Loucy (cell line): ENCODE results near the gene STAT4.

ENCODE experiments used
- H2AFZ ChIP-seq: fragments of 200-600 bp; sonication (generic); 2 replicates; pipeline ENCODE4 v1.6.0; 2016; ENCODE audit warnings: antibody characterized with exemption, mild to moderate bottlenecking, low read length, moderate library complexity
- H3F3A ChIP-seq: fragments of 200-600 bp; 2 replicates; pipeline ENCODE4 v1.6.0; 2016; ENCODE audit warnings: antibody characterized with exemption, low read depth, mild to moderate bottlenecking
- H3K27me3 ChIP-seq: fragments of 200-600 bp; sonication (generic); 2 replicates; pipeline ENCODE4 v1.6.1; 2014; ENCODE audit warnings: low read length, mild to moderate bottlenecking; ENCODE audit not compliant: insufficient read depth, poor library complexity, severe bottlenecking
- H3K36me3 ChIP-seq: fragments of 200-600 bp; sonication (generic); 2 replicates; pipeline ENCODE4 v1.6.1; 2016; ENCODE audit warnings: low read length; ENCODE audit not compliant: insufficient read depth
- H3K4me1 ChIP-seq: fragments of 200-600 bp; sonication (generic); 2 replicates; pipeline ENCODE4 v1.5.1; 2014; ENCODE audit warnings: low read length, mild to moderate bottlenecking; ENCODE audit not compliant: insufficient read depth, poor library complexity, severe bottlenecking
- H3K4me2 ChIP-seq: fragments of 200-600 bp; sonication (generic); 2 replicates; pipeline ENCODE4 v1.6.0; 2014; ENCODE audit warnings: antibody characterized with exemption, low read length, low read depth, mild to moderate bottlenecking; ENCODE audit not compliant: poor library complexity, severe bottlenecking
- H3K4me3 ChIP-seq: fragments of 200-600 bp; sonication (generic); 2 replicates; pipeline ENCODE4 v1.5.1; 2014; ENCODE audit warnings: low read length, mild to moderate bottlenecking, mixed read lengths; ENCODE audit not compliant: poor library complexity, severe bottlenecking
- H3K79me2 ChIP-seq: fragments of 200-600 bp; sonication (generic); 2 replicates; pipeline ENCODE4 v1.6.1; 2014; ENCODE audit warnings: low read length; ENCODE audit not compliant: insufficient read depth
- H3K9ac ChIP-seq: fragments of 200-600 bp; sonication (generic); 2 replicates; pipeline ENCODE4 v1.6.0; 2014; ENCODE audit warnings: mild to moderate bottlenecking, low read depth, low read length, moderate library complexity; ENCODE audit not compliant: poor library complexity, severe bottlenecking
- H3K9me2 ChIP-seq: fragments of 200-600 bp; sonication (generic); replicated peaks from 2 replicates; pipeline ENCODE4 v1.6.1; 2016; ENCODE audit warnings: low read depth, low read length, mixed read lengths
- H3K9me3 ChIP-seq: fragments of 200-600 bp; sonication (generic); 2 replicates; pipeline ENCODE4 v1.6.1; 2014; ENCODE audit warnings: mild to moderate bottlenecking, antibody characterized with exemption, low read length, low read depth; ENCODE audit not compliant: insufficient read depth
- H4K20me1 ChIP-seq: fragments of 200-600 bp; sonication (generic); 2 replicates; pipeline ENCODE4 v1.6.0; 2014; ENCODE audit warnings: antibody characterized with exemption, low read length, mild to moderate bottlenecking; ENCODE audit not compliant: insufficient read depth, poor library complexity, severe bottlenecking
- EZH2phosphoT487 ChIP-seq: fragments of 200-600 bp; IDR thresholded peaks from 2 replicates; pipeline ENCODE4 v1.6.1; 2018; ENCODE audit warnings: antibody characterized with exemption, mild to moderate bottlenecking, moderate library complexity, borderline replicate concordance
- TF ChIP-seq, protein P1 (sequence below): fragments of 200-600 bp; sonication (generic); conservative IDR thresholded peaks from 2 replicates; pipeline ENCODE4 v1.5.1; 2014; ENCODE audit warnings: mild to moderate bottlenecking, antibody characterized with exemption, low read length

STAT4 gene

DNA sequence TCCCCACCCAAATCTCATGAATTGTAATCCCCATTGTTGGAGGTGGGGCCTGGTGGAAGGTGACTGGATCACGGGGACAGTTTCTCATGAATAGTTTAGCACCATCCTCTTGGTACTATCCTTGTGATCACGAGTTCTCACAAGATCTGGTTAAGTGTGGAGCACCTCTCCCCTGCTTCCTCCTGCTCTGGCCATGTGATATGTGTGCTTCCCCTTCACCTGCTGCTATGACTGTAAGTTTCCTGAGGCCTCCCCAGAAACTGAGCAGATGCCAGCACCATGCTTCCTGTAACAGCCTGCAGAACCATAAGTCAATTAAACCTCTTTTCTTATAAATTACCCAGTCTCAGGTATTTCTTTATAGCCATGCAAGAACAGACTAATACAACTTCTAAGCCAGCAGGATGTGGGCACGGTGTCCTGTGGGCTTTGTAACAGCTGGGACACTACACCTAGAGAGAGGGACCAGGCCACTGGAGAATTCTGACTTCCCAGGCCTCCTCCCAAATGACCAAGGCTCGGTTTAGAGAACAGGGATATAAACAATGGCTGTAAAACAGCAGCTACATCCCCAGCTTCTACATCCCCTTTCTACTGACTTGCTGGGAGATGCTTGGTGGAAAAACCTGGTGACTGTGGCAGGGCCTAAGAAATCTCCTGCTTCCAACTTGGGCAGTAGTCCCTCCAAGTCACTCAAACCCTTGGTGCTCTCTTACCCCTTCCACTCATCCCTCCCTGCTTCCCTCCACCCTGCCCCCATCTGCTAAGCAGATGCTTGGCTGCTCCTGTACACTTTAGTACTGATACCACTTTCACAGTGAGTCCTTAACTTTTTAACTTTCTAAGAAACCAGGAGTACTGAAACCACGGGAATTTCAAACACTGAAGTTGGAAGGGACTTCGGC lies 147.1 kb downstream of the STAT4 start:
- H3K27me3 ChIP-seq: no peaks in the 10 kb centered on the region
- no peak overlapping the region for H3K4me2 ChIP-seq
- no peaks in the 10 kb centered on the region; the same call in 1 of the 2 replicates for H3K79me2 ChIP-seq
- 0 out of 2 replicates have a peak, but pooled peaks cover under 1% of the 10 kb centered on the region for H3F3A ChIP-seq
- H2AFZ ChIP-seq: no peak overlapping the region
- H3K9me2 ChIP-seq: no peaks in the 10 kb centered on the region
- no peak overlapping the region for H3K9ac ChIP-seq
- peaks cover 3% of the 10 kb centered on the region for H4K20me1 ChIP-seq
- H3K9me3 ChIP-seq: peaks cover 10% of the 10 kb centered on the region; the same call in 1 of the 2 replicates
- H3K4me1 ChIP-seq: peaks cover 9% of the 10 kb centered on the region
- H3K36me3 ChIP-seq: peaks cover 88% of the 10 kb centered on the region
- no peak overlapping the region for H3K4me3 ChIP-seq
- TF ChIP-seq, protein P1, sequence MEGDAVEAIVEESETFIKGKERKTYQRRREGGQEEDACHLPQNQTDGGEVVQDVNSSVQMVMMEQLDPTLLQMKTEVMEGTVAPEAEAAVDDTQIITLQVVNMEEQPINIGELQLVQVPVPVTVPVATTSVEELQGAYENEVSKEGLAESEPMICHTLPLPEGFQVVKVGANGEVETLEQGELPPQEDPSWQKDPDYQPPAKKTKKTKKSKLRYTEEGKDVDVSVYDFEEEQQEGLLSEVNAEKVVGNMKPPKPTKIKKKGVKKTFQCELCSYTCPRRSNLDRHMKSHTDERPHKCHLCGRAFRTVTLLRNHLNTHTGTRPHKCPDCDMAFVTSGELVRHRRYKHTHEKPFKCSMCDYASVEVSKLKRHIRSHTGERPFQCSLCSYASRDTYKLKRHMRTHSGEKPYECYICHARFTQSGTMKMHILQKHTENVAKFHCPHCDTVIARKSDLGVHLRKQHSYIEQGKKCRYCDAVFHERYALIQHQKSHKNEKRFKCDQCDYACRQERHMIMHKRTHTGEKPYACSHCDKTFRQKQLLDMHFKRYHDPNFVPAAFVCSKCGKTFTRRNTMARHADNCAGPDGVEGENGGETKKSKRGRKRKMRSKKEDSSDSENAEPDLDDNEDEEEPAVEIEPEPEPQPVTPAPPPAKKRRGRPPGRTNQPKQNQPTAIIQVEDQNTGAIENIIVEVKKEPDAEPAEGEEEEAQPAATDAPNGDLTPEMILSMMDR: no peak
- no peak for TF ChIP-seq EZH2phosphoT487

DNA sequence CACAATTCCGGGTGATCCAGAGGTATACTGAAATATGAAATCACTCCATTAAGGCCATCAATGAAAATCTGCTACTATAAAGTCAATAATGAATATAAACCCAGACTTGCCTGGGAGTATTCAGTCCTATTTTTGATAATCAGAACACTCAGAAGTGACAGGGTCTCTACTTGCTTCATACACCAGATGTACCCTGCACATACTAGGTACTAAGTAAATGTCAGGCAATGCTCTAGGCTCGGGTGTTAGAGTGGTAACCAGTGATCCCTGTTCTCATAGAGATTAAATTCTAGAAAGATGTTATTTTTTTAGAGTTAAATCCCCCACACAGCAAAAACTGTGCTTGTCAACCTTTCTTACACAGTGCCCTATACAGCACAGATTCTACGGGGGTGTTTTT lies 149.2 kb downstream of the STAT4 start:
- no peak for TF ChIP-seq EZH2phosphoT487
- TF ChIP-seq, protein P1: no peak
- Histone ChIP-seq H3K27me3 (no peaks in the 10 kb centered on the region), H3F3A (no peaks in the 10 kb centered on the region), H3K9me2 (no peaks in the 10 kb centered on the region), H3K4me3 (no peak overlapping the region), H3K9me3 (peaks cover 10% of the 10 kb centered on the region; the same call in 1 of the 2 replicates), H3K4me2 (no peak overlapping the region), H2AFZ (no peak overlapping the region), H4K20me1 (no peaks in the 10 kb centered on the region), H3K9ac (no peak overlapping the region), H3K4me1 (no peaks in the 10 kb centered on the region), H3K79me2 (no peaks in the 10 kb centered on the region), H3K36me3 (peaks cover 91% of the 10 kb centered on the region)

DNA sequence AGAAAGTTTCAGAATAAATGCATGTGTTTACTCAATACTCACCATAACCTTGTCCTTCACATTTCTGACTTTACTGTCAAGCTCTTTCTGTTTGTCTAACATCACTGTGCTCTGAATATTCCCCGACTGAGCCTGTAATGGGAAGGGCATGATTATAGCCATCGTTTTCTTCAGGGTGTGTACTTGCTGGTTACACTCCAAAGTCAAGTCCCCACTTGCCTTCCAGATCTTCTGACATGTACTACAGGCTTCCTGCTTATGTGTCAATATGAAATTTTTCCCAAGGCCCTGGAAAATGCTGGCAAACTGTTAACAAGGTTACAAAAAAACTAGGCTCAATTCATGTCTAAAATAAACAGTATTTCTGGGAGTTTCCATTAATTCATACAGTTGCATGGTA lies 149.8 kb downstream of the STAT4 start:
- Histone ChIP-seq H3K79me2 (no peaks in the 10 kb centered on the region), H3K36me3 (peaks cover 90% of the 10 kb centered on the region), H3K4me3 (no peak overlapping the region), H3K9me2 (no peaks in the 10 kb centered on the region), H3K4me2 (no peak overlapping the region), H3K4me1 (no peaks in the 10 kb centered on the region), H4K20me1 (no peaks in the 10 kb centered on the region), H3K9ac (no peak overlapping the region), H3K9me3 (peaks cover 10% of the 10 kb centered on the region; the same call in 1 of the 2 replicates), H2AFZ (no peak overlapping the region), H3K27me3 (no peaks in the 10 kb centered on the region), H3F3A (no peaks in the 10 kb centered on the region)
- TF ChIP-seq, protein P1: no peak
- TF ChIP-seq EZH2phosphoT487: no peak
